CD4-positive, alpha-beta T cell treated with Interferon alpha-2 for 1 hour (primary cell): Measurements from ENCODE around the gene HLA-A.

Experiments used
- DNase-seq, 2 donors: peaks; one replicate each; pipeline ENCODE4 v3.0.0-alpha.2; 2020 to 2022

HLA-A gene

DNA sequence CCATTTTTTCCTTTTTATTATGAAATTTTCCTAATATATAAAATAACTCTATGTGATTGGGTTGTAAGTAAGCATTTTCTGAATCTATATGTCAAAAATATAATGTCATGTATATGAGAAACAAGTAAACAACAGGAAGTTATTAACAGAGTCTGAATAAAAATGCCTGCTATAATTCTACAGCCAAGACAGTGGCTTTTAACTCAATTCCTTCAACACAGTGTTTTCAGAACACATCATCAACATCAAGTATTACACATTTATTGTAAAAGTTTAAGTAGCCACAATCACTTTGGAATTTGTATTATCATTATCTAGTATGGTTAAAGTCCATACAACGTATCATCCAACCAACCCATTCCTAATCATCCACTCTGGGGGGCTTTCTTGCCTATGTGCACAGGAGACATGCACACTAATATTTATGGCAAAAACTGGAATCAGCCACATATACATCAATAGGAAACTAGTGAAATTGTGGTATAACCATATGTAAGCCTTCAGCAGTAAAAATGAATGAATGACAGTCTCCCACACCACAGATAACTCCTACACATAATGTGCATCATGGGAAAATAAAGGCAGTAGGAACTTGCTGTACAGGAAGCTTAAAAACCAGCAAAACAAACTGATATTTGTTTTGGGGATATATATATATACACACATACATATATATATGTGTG, 6.9 kb upstream of the HLA-A start:
- no peak for DNase-seq

DNA sequence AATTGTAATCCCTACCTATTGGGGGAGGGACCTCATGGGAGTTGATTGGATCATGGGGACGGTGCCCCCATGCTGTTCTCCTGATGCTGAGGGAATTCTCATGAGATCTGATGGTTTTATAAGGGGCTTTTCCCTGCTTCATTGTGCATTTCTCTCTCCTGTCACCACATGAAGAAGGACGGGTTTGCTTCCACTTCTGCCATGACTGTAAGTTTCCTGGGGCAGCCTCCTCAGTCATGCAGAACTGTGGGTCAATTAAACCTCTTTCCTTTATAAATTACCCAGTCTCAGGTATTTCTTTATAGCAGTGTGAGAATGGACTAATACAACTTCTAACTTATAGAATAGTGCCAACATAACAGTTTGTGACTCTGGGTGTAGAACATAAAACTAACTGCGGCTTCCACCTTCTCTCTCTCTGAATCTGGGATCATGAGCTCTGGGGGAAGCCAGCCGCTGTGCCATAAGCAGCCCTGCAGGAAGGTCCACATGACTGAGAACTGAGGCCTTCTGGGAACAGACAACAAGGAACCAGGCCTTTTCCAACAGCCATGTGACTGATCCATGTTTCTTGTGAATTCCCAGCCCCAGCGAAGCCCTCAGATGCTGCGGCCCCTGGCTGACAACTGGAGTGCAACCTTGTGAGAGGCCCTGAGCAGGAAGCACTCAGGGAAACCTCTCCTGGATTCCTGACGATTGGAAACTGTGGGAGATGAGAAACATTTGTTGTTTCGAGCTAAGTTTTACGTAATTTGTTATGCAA, 3.4 kb upstream of the HLA-A start:
- no peak for DNase-seq

DNA sequence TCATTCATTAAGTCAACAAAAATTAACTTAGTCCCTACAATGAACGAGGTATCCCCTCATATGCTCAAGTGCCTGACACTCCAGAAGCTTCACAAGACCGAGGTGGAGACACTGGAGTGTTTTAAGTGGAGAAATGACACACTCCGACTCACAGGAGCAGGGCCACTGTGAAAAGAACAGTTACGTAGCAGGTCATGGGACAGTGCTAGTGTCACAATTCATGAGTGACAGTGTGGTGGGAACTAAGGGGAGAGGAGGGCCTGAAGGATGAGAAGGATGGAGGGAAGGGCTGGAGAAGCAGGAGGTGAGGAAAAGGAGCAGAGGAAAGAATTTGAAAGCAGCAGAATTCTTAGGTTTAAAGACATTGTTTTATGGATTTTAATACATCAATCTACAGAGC, 1.3 kb upstream of the HLA-A start:
- peak; percentile 19 to 51 for DNase-seq

DNA sequence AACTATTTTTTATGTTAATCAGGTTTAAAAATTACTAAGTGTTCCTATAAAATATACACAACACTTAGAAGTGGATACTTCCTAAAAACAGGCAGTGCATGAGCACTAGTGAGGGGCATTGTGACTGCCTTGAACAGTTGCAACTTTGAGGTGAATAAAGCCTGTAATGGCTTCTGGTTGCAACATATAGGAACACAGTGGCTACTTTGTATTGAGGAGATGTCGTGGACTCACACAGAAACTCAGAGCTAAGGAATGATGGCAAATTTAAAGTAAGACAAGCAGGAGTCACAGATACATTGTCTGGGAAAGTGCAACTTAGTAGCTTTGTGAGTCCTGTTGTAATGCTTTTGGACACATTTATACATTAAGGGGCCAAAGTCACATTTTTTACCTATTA, 861 bp upstream of the HLA-A start:
- DNase-seq, result peak in 1 of 2 donors; percentile 32

DNA sequence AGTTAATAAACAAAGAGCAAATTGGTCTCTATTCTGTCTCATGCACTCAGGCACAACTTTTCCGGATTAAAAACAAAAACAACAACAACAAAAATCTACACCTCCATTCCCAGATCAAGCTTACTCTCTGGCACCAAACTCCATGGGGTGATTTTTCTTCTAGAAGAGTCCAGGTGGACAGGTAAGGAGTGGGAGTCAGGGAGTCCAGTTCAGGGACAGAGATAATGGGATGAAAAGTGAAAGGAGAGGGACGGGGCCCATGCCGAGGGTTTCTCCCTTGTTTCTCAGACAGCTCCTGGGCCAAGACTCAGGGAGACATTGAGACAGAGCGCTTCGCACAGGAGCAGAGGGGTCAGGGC, 437 bp upstream of the HLA-A start:
- no peak for DNase-seq

DNA sequence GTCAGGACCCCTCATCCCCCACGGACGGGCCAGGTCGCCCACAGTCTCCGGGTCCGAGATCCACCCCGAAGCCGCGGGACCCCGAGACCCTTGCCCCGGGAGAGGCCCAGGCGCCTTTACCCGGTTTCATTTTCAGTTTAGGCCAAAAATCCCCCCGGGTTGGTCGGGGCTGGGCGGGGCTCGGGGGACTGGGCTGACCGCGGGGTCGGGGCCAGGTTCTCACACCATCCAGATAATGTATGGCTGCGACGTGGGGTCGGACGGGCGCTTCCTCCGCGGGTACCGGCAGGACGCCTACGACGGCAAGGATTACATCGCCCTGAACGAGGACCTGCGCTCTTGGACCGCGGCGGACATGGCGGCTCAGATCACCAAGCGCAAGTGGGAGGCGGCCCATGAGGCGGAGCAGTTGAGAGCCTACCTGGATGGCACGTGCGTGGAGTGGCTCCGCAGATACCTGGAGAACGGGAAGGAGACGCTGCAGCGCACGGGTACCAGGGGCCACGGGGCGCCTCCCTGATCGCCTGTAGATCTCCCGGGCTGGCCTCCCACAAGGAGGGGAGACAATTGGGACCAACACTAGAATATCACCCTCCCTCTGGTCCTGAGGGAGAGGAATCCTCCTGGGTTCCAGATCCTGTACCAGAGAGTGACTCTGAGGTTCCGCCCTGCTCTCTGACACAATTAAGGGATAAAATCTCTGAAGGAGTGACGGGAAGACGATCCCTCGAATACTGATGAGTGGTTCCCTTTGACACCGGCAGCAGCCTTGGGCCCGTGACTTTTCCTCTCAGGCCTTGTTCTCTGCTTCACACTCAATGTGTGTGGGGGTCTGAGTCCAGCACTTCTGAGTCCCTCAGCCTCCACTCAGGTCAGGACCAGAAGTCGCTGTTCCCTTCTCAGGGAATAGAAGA, 978 bp downstream of the HLA-A start:
- DNase-seq, result peak in 1 of 2 donors; percentile 59

DNA sequence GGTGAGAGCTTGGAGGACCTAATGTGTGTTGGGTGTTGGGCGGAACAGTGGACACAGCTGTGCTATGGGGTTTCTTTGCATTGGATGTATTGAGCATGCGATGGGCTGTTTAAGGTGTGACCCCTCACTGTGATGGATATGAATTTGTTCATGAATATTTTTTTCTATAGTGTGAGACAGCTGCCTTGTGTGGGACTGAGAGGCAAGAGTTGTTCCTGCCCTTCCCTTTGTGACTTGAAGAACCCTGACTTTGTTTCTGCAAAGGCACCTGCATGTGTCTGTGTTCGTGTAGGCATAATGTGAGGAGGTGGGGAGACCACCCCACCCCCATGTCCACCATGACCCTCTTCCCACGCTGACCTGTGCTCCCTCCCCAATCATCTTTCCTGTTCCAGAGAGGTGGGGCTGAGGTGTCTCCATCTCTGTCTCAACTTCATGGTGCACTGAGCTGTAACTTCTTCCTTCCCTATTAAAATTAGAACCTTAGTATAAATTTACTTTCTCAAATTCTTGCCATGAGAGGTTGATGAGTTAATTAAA, 3.0 kb downstream of the HLA-A start:
- peak in 1 of 2 donors; percentile 43 for DNase-seq

DNA sequence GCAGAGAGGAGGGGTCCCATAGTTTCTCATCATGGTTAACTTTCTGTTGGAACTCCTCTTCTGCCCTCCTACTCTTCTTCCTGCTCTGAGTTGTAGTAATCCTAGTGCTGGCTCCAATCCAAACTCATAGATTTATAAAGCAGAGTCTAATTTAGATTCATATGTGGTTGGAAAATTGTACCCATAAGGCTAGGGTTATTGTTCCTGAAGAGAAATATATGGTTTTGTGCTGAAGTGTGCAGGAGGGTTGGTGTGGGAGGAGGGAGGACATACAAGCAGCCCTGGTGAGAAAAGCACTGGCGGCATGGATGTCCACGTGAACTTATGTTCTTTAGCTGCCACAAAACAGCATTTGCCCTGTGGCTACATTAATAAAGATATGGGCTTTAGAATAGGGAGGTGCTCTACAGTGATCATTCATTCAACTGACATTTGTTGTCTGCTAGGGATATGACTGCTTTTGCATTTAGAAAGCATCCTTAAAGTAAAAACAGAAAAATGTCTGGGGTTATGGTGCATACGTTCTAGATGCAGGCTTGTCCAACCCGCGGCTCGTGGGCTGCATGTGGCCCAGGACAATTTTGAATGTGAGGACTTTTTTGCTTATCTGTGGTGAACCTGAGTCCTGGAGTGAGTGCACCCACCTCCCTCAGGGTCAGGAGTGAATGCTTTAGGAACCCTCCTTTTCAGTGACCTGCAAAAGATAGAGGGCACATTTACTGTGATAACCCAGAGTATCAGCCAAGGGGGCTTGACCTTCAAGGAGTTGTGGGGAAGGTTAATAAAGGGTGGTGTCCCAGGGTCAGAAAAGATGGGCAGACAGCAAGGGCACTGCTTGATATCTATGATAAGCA, 4.1 kb downstream of the HLA-A start:
- DNase-seq, result peak in 1 of 2 donors; percentile 53

DNA sequence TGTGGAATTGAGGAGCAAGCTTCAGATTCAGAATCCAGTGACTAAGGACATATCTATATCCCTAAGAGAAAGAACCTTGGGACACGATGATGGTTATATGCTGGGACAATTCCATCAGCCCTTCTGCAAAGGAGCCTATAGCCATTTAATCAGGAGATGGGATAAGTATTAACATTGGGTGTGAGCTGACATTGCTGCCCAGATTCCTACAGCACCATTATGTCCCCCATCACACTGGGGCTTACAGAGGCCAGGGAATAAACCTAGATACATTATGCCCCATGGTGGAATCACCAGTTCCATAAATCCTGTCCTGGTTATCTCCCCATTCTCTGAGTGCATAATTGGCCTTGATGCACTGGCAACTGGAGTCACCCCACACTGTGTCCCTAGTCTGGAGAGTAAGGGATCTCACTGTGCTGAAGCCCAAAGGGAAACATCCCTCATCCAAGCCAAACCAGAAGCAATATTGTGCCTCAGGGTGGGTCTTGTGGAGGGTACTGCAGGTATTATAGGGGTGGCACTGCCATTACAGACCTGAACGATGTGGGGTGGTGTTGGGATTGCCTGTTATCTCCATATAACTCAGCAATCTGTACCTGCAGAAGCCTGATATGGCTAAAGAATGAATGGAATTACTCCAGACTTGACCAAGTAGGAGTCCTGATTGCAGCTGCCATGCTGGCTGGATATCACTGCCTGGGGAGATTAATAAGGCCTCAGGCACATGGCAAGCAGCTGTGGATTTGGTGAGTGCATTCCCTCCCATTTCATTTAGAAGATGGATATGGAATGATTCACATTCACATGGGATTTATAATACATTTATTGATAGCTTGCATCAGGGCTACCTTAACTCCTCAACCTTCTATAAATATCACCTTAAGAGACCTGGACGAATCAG, 5.0 kb downstream of the HLA-A start:
- DNase-seq, result peak in 1 of 2 donors; percentile 56

DNA sequence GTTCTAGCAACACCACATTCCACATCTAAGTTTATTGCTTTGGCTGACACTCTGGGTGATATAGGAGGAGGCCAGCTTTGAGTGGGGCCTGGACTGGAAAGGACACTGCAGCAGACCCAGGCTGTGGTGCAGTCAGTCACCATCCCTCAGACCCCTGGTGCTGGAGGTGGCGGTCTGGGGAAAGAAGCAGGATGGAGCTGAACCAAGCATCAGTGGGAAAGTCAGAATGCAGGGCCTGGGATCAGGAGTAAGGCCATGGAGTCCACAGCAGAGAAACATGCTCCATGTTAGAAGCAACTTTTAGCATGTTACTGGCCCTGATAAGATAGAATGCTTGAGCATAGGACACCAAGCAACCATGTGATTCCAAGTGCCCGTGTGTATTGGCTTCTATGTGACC, 5.9 kb downstream of the HLA-A start:
- DNase-seq, result peak in 1 of 2 donors; percentile 37

DNA sequence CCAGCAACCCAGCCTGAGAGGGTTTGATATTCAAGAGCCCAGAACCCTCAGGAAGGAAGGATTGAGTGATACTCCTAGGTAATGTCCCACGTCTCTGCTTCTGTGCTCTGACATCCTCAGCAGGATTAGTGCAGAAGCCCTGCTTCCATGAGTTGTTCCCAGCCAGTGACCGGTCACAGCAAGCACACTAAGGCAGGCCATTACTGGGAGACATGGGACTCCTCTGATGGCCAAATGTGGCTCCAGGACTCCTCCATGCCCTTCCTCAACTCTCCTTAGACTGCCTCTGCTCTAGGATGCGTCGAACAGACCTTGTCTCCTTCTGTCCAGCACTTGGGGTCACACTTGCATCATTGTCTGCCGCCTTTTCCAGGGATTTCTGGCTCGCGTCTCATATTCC, 7.6 kb downstream of the HLA-A start:
- peak in 1 of 2 donors; percentile 6 for DNase-seq

DNA sequence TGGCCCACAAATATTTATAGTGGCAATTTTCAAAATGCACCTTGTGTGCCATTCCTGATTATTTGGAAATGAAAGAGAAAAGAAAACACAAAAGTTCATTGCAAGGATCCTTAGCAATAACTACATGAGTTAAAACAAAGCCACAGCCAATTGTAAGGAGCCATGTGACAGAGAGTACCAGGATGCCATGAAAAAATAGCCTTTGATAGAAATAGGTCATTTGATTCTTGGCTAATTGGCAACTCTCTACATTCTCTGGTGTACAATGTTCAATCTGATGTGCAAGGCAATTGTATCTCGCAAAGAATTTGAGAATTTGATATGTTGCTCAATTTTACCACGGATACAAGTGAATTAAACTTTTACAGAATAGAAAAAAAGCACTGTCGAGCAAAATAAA, 9.6 kb downstream of the HLA-A start:
- DNase-seq, result no peak

DNA sequence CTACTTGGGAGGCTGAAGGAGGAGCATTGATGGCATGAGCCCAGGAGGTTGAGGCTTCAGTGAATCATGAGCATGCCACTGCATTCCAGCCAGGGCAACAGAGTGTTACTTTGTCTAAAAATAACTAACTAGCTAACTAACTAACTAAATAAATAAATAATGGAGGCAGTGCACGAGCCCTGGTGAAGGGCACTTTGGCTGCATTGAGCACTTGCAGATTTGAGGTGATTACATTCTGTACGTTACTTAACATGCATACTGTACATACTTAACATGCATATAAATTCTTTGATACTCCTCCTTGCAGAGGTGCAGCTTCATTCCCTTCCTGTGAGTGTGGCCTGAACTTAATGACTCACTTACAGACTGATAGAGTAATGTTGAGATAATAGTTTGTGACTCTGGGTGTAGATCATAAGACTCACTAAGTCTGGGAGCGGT, 10.7 kb downstream of the HLA-A start:
- no peak for DNase-seq

DNA sequence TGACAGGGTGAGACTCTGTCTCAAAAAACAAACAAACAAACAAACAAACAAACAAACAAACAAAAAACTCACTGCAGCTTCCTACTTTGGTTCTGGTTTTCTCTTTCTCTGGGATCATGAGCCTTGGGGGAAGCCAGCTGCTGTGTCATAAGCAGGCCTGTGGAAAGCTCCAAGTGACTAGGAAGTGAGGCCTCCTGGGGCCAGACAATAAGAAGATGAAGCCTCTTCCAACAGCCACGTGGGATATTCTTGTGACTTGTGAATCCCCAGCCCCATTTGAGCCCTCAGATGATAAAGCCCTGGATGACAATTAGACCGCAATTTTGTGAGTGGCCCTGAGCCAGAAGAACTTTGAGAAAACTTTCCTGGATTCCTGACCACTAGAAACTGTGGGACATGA, 11.4 kb downstream of the HLA-A start:
- DNase-seq, result no peak

DNA sequence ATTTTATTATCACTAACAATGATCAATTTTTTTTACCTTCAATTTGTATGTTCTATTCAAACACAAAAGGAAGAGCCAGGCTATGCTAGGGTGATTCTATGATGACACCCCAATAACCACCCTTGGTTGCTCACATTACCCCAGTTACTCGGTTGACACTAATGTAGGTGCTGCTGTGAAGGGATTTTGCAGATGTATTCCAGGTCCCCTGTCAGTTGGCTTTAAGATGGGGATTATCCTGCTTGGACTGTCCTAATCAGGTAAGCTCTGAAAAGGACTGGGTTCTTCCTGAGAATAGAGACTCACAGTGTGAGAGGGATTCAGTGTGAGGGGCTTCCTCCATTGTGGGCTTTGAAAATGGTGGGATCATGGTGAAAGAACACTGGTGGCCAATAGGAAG, 11.9 kb downstream of the HLA-A start:
- no peak for DNase-seq

DNA sequence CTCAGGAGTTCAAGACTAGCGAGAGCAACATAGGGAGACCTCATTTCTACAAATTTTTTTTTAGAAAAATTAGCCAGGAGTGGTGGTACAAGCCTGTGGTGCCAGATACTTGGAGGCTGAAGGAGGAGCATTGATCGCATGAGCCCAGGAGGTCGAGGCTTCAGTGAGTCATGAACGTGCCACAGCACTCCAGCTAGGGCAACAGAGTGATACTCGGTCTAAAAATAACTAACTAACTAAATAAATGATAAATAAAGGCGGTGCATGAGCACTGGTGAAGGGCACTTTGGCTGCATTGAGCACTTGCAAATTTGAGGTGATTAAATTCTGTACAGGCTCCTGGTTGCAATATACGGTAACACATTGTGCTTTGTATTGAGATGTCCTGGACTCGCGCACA, 13.5 kb downstream of the HLA-A start:
- no peak for DNase-seq

DNA sequence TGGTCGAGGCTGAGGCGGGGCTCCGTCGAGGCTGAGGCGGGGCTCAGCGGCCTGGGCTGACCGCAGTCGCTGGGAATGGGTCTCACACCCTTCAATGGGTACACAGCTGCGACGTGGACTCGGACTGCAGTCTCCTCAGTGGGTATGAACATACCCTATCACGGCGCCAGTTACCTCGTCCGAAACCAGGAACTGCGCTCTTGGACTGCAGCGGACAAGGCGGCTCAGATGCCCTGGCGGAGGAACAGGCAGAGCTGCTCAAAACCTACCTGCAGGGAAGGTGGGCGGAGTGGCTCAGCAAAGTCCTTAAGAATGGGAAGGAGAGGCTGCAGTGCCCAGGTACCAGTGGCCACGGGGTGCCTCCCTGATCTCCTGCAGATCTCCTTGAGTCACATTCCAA, 14.2 kb downstream of the HLA-A start:
- DNase-seq, result no peak

DNA sequence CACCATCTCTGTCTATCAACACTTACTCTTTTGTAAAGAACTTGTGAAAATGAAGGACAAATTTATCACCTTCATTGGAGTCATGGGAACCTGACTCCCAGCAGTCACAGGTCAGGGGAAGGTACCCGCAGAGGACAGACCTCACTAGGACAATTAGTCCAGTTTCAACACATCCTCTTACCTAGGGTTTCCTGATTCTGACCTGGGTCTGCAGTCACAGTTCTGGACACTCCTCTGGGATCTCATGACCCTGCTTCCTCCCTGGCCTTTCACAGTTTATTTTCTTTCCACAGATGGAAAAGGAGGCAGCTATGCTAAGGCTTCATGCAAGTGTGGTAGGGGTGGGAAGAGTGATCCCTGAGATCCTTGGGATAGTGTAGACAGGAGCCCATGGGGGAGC, 15.7 kb downstream of the HLA-A start:
- DNase-seq, result no peak

DNA sequence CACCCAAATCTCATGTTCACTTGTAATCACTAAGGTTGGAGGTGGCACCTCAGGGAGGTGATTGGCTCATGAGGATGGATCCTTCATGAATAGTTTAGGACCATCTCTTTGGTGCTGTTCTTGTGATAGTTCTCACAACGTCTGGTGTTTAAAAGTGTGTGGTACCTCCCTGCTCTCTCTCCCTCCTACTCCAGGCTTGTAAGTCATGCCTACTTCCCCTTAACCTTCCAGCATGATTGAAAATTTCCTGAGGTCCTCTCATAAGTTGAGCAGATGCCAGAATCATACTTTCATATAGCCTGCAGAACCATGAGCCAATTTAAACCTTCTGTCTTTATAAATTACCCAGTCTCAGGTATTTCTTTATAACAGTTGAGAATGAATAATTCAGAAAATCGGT, 16.6 kb downstream of the HLA-A start:
- no peak for DNase-seq

DNA sequence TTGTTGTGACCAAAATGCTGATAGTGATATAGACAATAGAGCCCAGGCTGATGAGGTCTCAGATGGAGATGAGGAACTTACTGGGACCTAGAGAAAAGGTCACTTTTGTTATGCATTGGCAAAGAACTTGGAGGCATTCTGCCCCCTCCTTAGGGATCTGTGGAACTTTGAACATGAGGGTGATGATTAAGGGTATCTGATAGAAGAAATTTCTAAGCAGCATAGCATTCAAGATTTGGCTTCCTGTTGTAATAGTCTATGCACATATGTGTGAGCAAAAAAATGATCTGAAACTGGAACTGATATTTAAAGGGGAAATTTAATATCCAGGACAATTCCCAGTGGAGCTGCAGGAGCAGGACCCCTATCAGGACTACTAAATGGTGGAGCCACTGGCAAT, 17.1 kb downstream of the HLA-A start:
- no peak for DNase-seq

DNA sequence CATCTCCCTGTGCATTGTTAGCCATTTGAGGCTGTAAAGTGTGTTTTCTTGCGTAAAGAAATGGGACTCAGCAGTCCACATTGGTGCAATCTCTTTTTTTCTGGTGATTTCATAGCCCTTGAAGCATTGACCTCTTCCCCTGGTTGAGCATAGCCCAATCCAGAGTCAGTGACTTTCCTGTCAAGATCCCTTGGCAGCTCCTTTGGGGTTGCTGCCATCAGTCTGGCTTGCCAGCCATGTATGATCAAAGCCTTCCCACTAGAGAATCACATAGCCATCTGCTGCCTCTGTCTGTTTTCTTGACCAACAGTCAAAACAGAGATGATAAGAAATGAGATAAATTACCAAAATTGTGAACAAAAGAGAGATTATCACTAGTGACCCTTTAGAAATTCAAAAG, 19.6 kb downstream of the HLA-A start:
- DNase-seq, result no peak
